ENCODE results near the gene GSTCD. TPM values are rescaled to one million over a fixed set of nuclear protein-coding genes. Genes with fewer than 3 reads are reported as not detected.

GSTCD gene
- total RNA-seq, 1 experiment from 2014 or later: 8.8 TPM

DNA sequence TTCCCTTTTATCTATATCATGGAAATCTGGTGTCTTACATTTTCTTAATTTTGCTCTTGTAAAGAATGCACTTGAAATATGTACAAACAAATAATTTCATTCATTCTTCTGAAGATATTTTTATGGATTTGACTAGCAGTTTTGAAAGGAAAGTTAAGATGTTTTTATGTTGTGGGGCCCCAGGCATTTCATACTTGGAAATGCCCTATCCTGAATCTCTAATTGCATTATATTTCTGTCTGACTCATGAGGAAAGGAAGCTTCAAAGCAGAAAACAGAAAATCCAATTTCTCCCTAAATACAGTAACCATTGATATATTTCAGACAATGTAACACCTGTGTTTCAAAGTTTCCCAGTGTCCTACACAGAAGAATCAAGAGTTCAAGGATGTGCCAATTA, 113.5 kb downstream of the GSTCD start:
- Histone ChIP-seq H3K4me1 (ENCODE audit: control insufficient read depth, insufficient read depth, low read length) (no peaks in the 10 kb centered on the region), H3K9me3 (ENCODE audit: control insufficient read depth, insufficient read depth, low read depth, low read length) (no peaks in the 10 kb centered on the region), H3K36me3 (ENCODE audit: control insufficient read depth, insufficient read depth, low read length) (no peaks in the 10 kb centered on the region), H3K4me3 (ENCODE audit: low read depth in 2 of 2, low read length in 2 of 2) (no peak overlapping the region), H3K27me3 (ENCODE audit: control insufficient read depth, insufficient read depth, low read length) (no peaks in the 10 kb centered on the region), H3K27ac (ENCODE audit: low read length) (no peak overlapping the region)
- ChIA-PET POLR2A (no interaction called here), CTCF (no interaction called here)
- no TSS peak for BruUV-seq (replicated peaks)
- DNase-seq (ENCODE audit: low read depth, low spot score): no peak
- intact Hi-C loops (cut with micrococcal nuclease; ENCODE audit: unreplicated experiment) (no loop called here), in situ Hi-C loops (cut with HindIII; ENCODE audit: low pct_unique_long_range_greater_than_20kb, low sequenced_read_pairs) (no loop called here)
- TF ChIP-seq REST (IDR thresholded peaks at IDR 0.05; ENCODE audit: insufficient read depth in 1 of 2, low read depth in 2 of 2, low read length in 1 of 2) (no peak), SIN3A (IDR thresholded peaks at IDR 0.05; ENCODE audit: borderline replicate concordance, insufficient read depth, low read depth, low read length) (no peak), TCF7L2 (IDR thresholded peaks at IDR 0.05; ENCODE audit: low read depth, low read length) (no peak), POLR2AphosphoS5 (IDR thresholded peaks at IDR 0.05; ENCODE audit: low read depth, low read length) (no peak)
- TF ChIP-seq, protein P1, sequence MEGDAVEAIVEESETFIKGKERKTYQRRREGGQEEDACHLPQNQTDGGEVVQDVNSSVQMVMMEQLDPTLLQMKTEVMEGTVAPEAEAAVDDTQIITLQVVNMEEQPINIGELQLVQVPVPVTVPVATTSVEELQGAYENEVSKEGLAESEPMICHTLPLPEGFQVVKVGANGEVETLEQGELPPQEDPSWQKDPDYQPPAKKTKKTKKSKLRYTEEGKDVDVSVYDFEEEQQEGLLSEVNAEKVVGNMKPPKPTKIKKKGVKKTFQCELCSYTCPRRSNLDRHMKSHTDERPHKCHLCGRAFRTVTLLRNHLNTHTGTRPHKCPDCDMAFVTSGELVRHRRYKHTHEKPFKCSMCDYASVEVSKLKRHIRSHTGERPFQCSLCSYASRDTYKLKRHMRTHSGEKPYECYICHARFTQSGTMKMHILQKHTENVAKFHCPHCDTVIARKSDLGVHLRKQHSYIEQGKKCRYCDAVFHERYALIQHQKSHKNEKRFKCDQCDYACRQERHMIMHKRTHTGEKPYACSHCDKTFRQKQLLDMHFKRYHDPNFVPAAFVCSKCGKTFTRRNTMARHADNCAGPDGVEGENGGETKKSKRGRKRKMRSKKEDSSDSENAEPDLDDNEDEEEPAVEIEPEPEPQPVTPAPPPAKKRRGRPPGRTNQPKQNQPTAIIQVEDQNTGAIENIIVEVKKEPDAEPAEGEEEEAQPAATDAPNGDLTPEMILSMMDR (IDR thresholded peaks at IDR 0.05): no peak
- no peak for ATAC-seq

GRCh38 chr4:105828074-105828473, 119.5 kb downstream of the GSTCD start:
- Histone ChIP-seq H3K27me3 (ENCODE audit: control insufficient read depth, insufficient read depth, low read length) (no peaks in the 10 kb centered on the region), H3K27ac (ENCODE audit: low read length) (no peak overlapping the region), H3K9me3 (ENCODE audit: control insufficient read depth, insufficient read depth, low read depth, low read length) (no peaks in the 10 kb centered on the region), H3K36me3 (ENCODE audit: control insufficient read depth, insufficient read depth, low read length) (no peaks in the 10 kb centered on the region), H3K4me3 (ENCODE audit: low read depth in 2 of 2, low read length in 2 of 2) (no peak overlapping the region), H3K4me1 (ENCODE audit: control insufficient read depth, insufficient read depth, low read length) (no peaks in the 10 kb centered on the region)
- intact Hi-C loops (cut with micrococcal nuclease; ENCODE audit: unreplicated experiment): no loop called here
- ChIA-PET CTCF (no interaction called here), POLR2A (no interaction called here)
- TF ChIP-seq POLR2AphosphoS5 (IDR thresholded peaks at IDR 0.05; ENCODE audit: low read depth, low read length) (no peak), SIN3A (IDR thresholded peaks at IDR 0.05; ENCODE audit: borderline replicate concordance, insufficient read depth, low read depth, low read length) (no peak), TCF7L2 (IDR thresholded peaks at IDR 0.05; ENCODE audit: low read depth, low read length) (no peak), REST (IDR thresholded peaks at IDR 0.05; ENCODE audit: insufficient read depth in 1 of 2, low read depth in 2 of 2, low read length in 1 of 2) (no peak)
- TF ChIP-seq, protein P1 (IDR thresholded peaks at IDR 0.05): no peak
- DNase-seq (ENCODE audit: low read depth, low spot score): no peak
- no peak for ATAC-seq
- no TSS peak for BruUV-seq (replicated peaks)
- in situ Hi-C loops (cut with HindIII; ENCODE audit: low pct_unique_long_range_greater_than_20kb, low sequenced_read_pairs): no loop called here

Measured in Panc1 (cell line).